Panc1 (cell line): ENCODE results near the gene CLINT1. TPM values are rescaled to one million over a fixed set of nuclear protein-coding genes. Genes with fewer than 3 reads are reported as not detected.

Experiments used
- ATAC-seq: fragments of 200-7000 bp; cut with Tn5 transposase; 2 replicates; pipeline ENCODE4 v1.9.1; 2020; ENCODE audit warnings: mild to moderate bottlenecking, moderate library complexity
- BruUV-seq: library from RNA; stranded (reverse); fragments of 400-500 nt; replicated peaks from 2 replicates; lab custom pipeline; 2021; lab: Mats Ljungman, UMichigan
- CTCF ChIA-PET: fragments of 300-600 bp; sonication (Branson Sonifier 250); formaldehyde crosslinking; loops from one replicate; lab custom pipeline; 2022; ENCODE audit warnings: antibody characterized with exemption; lab: Charles Lee
- POLR2A ChIA-PET: fragments of 300-600 bp; sonication (Branson Sonifier 250); formaldehyde crosslinking; loops from one replicate; lab custom pipeline; 2022; ENCODE audit warnings: antibody characterized with exemption; lab: Charles Lee
- DNase-seq: peaks from one replicate; pipeline ENCODE4 v3.0.0-alpha.2; 2010; ENCODE audit warnings: low read depth, low spot score
- H3K27ac ChIP-seq: 2 replicates; pipeline ENCODE4 v1.5.1; 2011; ENCODE audit warnings: mild to moderate bottlenecking, low read length, inconsistent platforms
- H3K27me3 ChIP-seq: fragments of 200-500 bp; sonication (Bioruptor generic); 2 replicates; pipeline ENCODE4 v1.6.0; 2014; ENCODE audit warnings: low read length, inconsistent platforms; ENCODE audit not compliant: control insufficient read depth, insufficient read depth
- H3K36me3 ChIP-seq: fragments of 200-500 bp; sonication (Bioruptor generic); 2 replicates; pipeline ENCODE4 v1.5.1; 2014; ENCODE audit warnings: inconsistent platforms, mild to moderate bottlenecking, low read length, moderate library complexity; ENCODE audit not compliant: control insufficient read depth, insufficient read depth
- H3K4me1 ChIP-seq: 2 replicates; pipeline ENCODE4 v1.5.1; 2011; ENCODE audit warnings: inconsistent platforms, mild to moderate bottlenecking, low read length, moderate library complexity; ENCODE audit not compliant: control insufficient read depth, insufficient read depth
- H3K4me3 ChIP-seq, 2 experiments: 2 replicates each; pipeline ENCODE4 v1.5.1; 2011 to 2012; ENCODE audit warnings: low read depth in 2 of 2, low read length in 2 of 2, mild to moderate bottlenecking in 2 of 2, inconsistent platforms in 1 of 2, moderate library complexity in 1 of 2
- H3K9me3 ChIP-seq: fragments of 200-500 bp; sonication (Bioruptor generic); 2 replicates; pipeline ENCODE4 v1.5.1; 2014; ENCODE audit warnings: low read depth, mild to moderate bottlenecking, inconsistent platforms, low read length, moderate library complexity; ENCODE audit not compliant: control insufficient read depth, insufficient read depth
- POLR2AphosphoS5 ChIP-seq: IDR thresholded peaks from 2 replicates; pipeline ENCODE4 v1.6.1; 2012; ENCODE audit warnings: mild to moderate bottlenecking, low read depth, low read length, moderate library complexity
- REST ChIP-seq, 2 experiments: IDR thresholded peaks; 2 replicates each; pipeline ENCODE4 v1.6.1; 2011 to 2012; ENCODE audit warnings: low read depth in 2 of 2, control low read depth in 1 of 2, low read length in 1 of 2, mild to moderate bottlenecking in 1 of 2, moderate library complexity in 1 of 2; ENCODE audit not compliant: insufficient read depth in 1 of 2
- SIN3A ChIP-seq: IDR thresholded peaks from 2 replicates; pipeline ENCODE4 v1.6.1; 2012; ENCODE audit warnings: low read depth, mild to moderate bottlenecking, low read length, moderate library complexity, borderline replicate concordance; ENCODE audit not compliant: insufficient read depth
- TCF7L2 ChIP-seq: IDR thresholded peaks from 2 replicates; pipeline ENCODE4 v1.6.1; 2011; ENCODE audit warnings: mild to moderate bottlenecking, low read depth, low read length, inconsistent platforms
- in situ Hi-C: cut with HindIII; loops from 2 replicates; pipeline ENCODE4 v1.10.0; 2016; ENCODE audit warnings: low sequenced_read_pairs, low pct_unique_long_range_greater_than_20kb
- intact Hi-C: fragments of 100-400 bp; cut with micrococcal nuclease; formaldehyde crosslinking; loops from one replicate; pipeline ENCODE4 v1.10.0; 2022; ENCODE audit not compliant: unreplicated experiment
- total RNA-seq: library from RNA; stranded (reverse); gene quantifications from one replicate; pipeline ENCODE4 v1.2.1, GENCODE V29; 2021; ENCODE audit not compliant: unreplicated experiment
- TF ChIP-seq, protein P1 (sequence below): fragments of 450-650 bp; IDR thresholded peaks from 2 replicates; pipeline ENCODE4 v1.5.1; 2017; ENCODE audit warnings: mild to moderate bottlenecking

CLINT1 gene
- total RNA-seq, 1 experiment from 2014 or later: 81.6 TPM

- Histone ChIP-seq H3K27ac (no peak overlapping the region), H3K4me1 (peaks cover 4% of the 10 kb centered on the region; the same call in 1 of the 2 replicates), H3K4me3 (no peak overlapping the region), H3K27me3 (no peaks in the 10 kb centered on the region), H3K9me3 (no peaks in the 10 kb centered on the region), H3K36me3 (no peaks in the 10 kb centered on the region; the same call in 1 of the 2 replicates)
- POLR2A ChIA-PET: no interaction called here
- ATAC-seq: no peak
- CTCF ChIA-PET: interaction anchor here (0.9 kb wide), 1 partner anchor 11 kb away, joined by 4 read pairs; no protein-coding TSS in a partner anchor
- no TSS peak for BruUV-seq
- DNase-seq: no peak
- in situ Hi-C loops (no loop called here), intact Hi-C loops (loop anchor here (2.0 to 5.0 kb wide), 2 partner anchors 128 to 175 kb away; no protein-coding TSS in a partner anchor)
- TF ChIP-seq SIN3A (no peak), TCF7L2 (no peak), REST (IDR thresholded peaks at IDR 0.05; ENCODE audit: insufficient read depth in 1 of 2, low read depth in 2 of 2, low read length in 1 of 2) (no peak), POLR2AphosphoS5 (no peak)
- TF ChIP-seq, protein P1, sequence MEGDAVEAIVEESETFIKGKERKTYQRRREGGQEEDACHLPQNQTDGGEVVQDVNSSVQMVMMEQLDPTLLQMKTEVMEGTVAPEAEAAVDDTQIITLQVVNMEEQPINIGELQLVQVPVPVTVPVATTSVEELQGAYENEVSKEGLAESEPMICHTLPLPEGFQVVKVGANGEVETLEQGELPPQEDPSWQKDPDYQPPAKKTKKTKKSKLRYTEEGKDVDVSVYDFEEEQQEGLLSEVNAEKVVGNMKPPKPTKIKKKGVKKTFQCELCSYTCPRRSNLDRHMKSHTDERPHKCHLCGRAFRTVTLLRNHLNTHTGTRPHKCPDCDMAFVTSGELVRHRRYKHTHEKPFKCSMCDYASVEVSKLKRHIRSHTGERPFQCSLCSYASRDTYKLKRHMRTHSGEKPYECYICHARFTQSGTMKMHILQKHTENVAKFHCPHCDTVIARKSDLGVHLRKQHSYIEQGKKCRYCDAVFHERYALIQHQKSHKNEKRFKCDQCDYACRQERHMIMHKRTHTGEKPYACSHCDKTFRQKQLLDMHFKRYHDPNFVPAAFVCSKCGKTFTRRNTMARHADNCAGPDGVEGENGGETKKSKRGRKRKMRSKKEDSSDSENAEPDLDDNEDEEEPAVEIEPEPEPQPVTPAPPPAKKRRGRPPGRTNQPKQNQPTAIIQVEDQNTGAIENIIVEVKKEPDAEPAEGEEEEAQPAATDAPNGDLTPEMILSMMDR: no peak
These were observed 39.3 kb downstream of the CLINT1 start for GRCh38 chr5:157819502-157820115.

GRCh38 chr5:157818368-157818767 lies 40.6 kb downstream of the CLINT1 start:
- ChIA-PET CTCF (no interaction called here), POLR2A (no interaction called here)
- Histone ChIP-seq H3K9me3 (no peaks in the 10 kb centered on the region), H3K4me3 (no peak overlapping the region), H3K27me3 (no peaks in the 10 kb centered on the region), H3K4me1 (peaks cover 4% of the 10 kb centered on the region; the same call in 1 of the 2 replicates), H3K36me3 (peaks cover 7% of the 10 kb centered on the region; the same call in 1 of the 2 replicates), H3K27ac (no peak overlapping the region)
- no TSS peak for BruUV-seq
- TF ChIP-seq REST (IDR thresholded peaks at IDR 0.05; ENCODE audit: insufficient read depth in 1 of 2, low read depth in 2 of 2, low read length in 1 of 2) (no peak), SIN3A (no peak), TCF7L2 (no peak), POLR2AphosphoS5 (no peak)
- TF ChIP-seq, protein P1: no peak
- ATAC-seq (no peak), DNase-seq (no peak)
- intact Hi-C loops (no loop called here), in situ Hi-C loops (no loop called here)
